HG02938 (cell line): ENCODE measurements around the gene MED22.
"Not testable (repeated sequence)": the region's sequence is repeated elsewhere in the genome, so short reads cannot be mapped to it uniquely, and the experiment has no call there.

ENCODE experiments used
- ATAC-seq: cut with Tn5 transposase; IDR thresholded peaks from one replicate; pipeline ENCODE4 v1.9.1; 2021; ENCODE audit warnings: mild to moderate bottlenecking, moderate library complexity; ENCODE audit not compliant: unreplicated experiment

Gene MED22

GRCh38 chr9:133307301-133307700 lies 40.6 kb downstream of the MED22 start:
- ATAC-seq = no peak

DNA sequence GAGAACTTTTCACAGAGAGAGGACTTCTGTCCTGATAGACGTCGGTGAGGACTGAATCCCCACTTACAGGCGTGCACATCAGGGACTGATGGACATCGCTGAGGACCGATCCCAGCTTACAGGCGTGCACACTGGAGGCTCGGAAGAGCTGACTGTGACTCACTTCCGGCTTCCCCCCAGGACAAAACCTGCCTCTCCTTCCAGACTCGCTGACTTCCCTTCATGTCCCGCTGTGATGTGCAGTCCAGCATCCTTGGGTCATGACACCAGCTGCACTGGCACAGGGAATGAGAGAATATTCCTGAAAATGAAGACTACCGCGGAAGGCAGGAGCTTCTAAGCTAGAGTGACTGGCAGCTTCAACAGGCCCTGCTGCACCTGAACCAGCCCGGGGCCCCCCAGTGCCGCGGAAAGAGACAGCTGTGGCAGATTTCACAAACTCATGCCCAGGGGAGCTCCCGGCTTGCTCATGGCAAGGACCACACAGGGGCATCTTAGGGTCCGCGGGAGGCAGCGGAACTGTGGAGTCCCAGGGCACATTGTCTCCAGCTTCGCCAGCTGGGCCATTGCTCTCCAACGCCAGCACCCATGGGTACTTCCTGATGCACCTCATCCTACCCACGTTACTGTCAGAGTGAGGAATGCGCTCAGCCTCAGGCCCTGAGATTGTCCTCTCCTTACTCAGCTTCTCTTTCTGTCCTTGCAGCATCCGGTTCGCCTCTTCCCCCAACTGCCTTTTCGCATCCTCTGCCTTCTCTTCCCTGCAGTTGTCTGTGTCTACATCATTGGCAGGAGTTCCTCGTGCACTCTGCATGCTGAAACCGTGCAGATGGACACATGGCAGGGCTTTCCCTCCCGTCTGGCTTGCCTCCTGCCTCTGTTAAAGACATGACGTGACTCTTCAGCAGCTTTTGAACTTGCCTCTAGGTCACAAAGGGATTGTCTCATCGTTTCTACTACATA lies 41.4 kb downstream of the MED22 start:
- no peak for ATAC-seq

DNA sequence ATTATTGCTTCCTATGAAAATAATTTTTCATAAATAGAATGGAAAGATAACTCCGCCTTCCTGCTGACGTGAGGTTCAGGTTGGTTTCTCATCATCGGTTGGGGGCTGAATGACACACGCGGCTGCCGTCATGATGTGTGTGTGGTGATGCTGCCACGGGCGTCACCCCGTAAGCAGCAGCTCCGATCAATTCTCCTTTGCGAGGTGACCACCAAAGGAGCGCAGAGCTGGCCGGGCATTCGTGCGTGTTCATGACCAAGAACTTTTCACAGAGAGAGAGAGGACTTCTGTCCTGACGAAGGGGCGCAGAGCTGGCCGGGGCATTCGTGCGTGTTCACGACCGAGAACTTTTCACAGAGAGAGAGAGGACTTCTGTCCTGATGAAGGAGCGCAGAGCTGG lies 42.2 kb downstream of the MED22 start:
- no peak for ATAC-seq

DNA sequence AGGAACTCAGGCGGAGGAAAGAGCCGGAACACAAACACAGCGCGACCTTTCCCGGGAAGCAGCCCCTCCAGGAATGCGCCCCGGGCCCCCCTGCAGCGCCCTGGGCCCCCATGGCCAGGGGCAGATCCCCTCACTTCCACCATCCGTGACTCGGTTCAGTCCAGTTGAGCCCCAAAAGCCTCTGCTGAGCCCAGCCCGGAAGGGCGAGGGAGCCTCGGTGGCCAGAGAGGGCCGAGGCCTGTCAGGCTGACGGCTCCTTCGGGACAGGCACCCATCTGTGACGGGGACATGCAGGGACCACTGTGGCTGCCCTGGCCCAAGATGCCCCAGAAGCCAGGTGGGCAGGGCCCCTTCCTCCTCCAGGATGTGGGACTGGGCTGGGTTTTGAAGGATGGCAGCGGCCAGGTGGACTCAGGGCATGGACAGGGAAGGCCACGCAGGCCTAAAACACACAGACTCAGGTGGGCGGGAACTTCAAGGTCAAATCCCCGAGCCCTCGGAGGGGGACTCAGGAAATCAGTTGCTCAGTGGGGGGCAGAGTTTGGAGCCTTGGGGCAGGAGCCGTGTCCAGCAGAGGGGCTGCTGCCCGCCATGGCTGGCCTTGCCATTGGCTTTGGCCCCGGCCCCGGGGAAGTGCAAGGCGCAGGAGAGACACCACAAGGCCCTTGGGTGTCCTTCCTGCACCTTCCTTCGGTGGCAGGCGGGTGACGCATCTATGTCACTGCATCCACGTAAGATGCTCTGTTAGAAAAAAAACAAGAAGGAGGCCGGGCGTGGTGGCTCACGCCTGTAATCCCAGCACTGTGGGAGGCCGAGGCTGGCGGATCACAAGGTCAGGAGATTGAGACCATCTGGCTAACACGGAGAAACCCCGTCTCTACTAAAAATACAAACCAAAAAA lies 43.2 kb downstream of the MED22 start:
- no peak for ATAC-seq

- ATAC-seq = no peak
Observed at GRCh38 chr9:133304158-133304470, 43.8 kb downstream of the MED22 start.

DNA sequence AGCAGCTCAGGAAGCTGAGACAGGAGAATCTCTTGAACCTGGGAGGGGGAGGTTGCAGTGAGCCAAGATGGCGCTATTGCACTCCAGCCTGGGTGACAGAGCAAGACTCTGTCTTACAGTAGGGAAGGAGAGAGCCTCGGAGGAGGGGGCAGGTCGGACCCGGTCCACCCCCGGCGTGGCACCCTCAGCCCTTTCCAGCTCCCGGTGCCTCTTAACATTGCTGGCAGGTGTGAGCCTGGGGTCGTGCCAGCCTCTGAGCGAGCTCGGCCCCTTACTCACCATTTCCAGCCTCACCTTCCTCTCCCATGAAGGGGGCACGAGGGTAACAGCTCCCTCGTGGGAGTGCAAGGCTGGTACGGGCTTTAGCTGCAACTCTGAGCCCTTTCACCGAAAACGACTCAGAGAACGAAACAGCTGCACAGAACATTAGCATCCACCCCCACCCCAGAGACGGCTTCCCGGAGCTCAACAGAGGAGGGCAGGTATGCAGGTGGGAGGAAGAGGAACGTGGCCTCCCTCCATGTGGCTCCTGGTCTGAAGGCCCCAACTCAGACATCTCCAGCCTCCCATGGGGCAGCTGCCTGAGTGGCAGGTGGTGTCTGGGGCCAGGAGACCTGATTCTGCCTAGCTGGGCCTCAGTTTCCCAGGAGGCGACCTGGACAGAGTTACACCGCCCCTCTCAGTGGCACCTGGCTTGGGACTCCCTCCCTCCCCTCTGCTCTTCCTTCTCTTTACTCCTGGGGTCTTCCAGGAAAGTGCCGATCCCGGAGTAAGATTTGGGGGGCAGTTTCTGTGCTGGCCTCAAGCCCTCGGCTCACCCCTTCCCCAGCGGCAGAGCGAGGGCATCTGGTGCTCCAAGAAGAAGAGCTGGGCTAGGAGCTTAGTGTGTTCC lies 44.4 kb downstream of the MED22 start:
- no peak for ATAC-seq

GRCh38 chr9:133301253-133302230 lies 46.4 kb downstream of the MED22 start:
- ATAC-seq = no peak

DNA sequence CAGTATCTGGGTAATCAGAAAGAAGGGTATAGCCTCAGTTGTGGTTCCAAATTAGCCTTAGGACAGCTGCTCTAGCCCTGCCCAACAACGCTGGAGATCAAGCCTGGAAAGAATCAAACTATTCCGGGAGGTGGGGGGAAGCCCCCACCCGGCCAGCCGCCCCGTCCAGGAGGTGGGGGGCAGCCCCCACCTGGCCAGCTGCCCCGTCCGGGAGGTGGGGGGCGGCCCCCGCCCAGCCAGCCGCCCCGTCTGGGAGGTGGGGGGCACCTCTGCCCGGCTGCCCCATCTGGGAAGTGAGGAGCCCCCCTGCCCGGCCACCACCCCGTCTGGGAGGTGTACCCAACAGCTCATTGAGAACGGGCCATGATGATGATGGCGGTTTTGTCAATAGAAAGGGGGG lies 47.9 kb downstream of the MED22 start:
- not testable (repeated sequence) for ATAC-seq

DNA sequence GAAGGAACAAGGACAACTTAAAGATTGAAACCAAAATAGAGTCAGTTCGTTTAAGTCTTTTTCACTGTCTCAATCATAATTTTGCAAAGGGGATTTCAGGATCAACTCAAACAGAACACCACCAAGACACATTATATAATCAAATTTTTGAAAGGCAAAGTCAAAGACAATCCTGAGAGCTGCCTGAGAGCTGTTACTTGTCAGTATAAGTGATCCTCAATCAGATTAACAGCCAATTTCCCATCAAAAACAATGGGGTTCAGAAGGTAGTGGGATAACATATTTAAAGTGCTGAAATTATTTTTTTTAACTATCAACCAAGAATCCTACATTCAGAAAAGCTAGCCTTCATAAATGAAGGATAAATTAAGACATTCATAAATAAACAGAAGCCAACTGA lies 53.7 kb downstream of the MED22 start:
- no peak for ATAC-seq

DNA sequence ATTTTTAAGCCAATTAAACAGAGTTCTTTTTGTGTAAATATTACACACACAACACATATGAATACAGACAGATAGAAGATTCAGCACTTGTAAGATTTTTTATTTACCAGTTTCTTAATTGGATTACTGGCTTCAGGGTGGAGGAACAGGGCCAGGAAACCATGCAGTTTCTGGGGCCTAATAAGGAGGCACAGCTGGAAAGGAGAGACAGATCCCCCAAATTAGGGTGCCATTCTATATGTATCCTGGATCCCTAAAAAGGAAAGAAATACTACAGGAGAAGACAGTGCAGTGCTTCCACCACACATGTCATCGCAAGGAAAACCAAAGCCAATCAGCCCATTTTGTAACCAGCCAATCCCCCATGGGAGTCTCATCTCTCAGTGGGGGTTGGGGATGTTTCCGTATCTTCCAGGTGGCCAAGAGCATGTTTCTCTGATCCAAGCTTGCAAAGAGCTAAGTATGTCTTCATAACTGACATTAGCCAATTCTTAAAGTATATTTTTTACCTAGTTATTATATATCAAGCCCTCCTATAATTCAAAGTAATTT lies 57.1 kb downstream of the MED22 start:
- ATAC-seq = no peak
